T-helper 1 cell (primary cell): ENCODE results near the gene TMPRSS6.

Source experiments
- DNase-seq, 5 donors: peaks; one replicate each; pipeline ENCODE4 v3.0.0-alpha.2; 2012 to 2020

The TMPRSS6 gene

GRCh38 chr22:37064553-37064952 is 45.0 kb downstream of the TMPRSS6 start:
- DNase-seq, result no peak

- no peak for DNase-seq
These were observed 45.8 kb downstream of the TMPRSS6 start for GRCh38 chr22:37063431-37064420.

GRCh38 chr22:37062702-37063381 is 46.7 kb downstream of the TMPRSS6 start:
- DNase-seq, result no peak

GRCh38 chr22:37062376-37062675 is 47.2 kb downstream of the TMPRSS6 start:
- DNase-seq, result no peak

GRCh38 chr22:37061611-37062375 is 47.7 kb downstream of the TMPRSS6 start:
- DNase-seq, result no peak

- DNase-seq, result peak in 1 of 5 donors; percentile 60
These were observed 48.5 kb downstream of the TMPRSS6 start for GRCh38 chr22:37060801-37061610.

GRCh38 chr22:37059876-37060449 is 49.5 kb downstream of the TMPRSS6 start:
- peak in 1 of 5 donors; percentile 55 for DNase-seq

- DNase-seq, result no peak
These were observed 50.4 kb downstream of the TMPRSS6 start for GRCh38 chr22:37058917-37059701.

- no peak for DNase-seq
These were observed 51.6 kb downstream of the TMPRSS6 start for GRCh38 chr22:37057796-37058510.

- no peak for DNase-seq
These were observed 52.3 kb downstream of the TMPRSS6 start for GRCh38 chr22:37057226-37057625.

- DNase-seq, result no peak
These were observed 53.3 kb downstream of the TMPRSS6 start for GRCh38 chr22:37056246-37056645.

- DNase-seq, result no peak
These were observed 54.7 kb downstream of the TMPRSS6 start for GRCh38 chr22:37054600-37055365.

- no peak for DNase-seq
These were observed 55.5 kb downstream of the TMPRSS6 start for GRCh38 chr22:37054056-37054395.

- DNase-seq, result no peak
These were observed 56.0 kb downstream of the TMPRSS6 start for GRCh38 chr22:37053310-37054055.

GRCh38 chr22:37052386-37053309 is 56.9 kb downstream of the TMPRSS6 start:
- no peak for DNase-seq

GRCh38 chr22:37051391-37052385 is 57.8 kb downstream of the TMPRSS6 start, which contains the start of gene KCTD17:
KCTD17 (plus strand) TSS chr22:37051742; CDS start chr22:37051761, 19 bp downstream.
- peak; percentile 39 to 77 (median 60) for DNase-seq
